Left lung (tissue), 10 donors: Measurements from ENCODE around the gene GPNMB. TPM values are rescaled to one million over a fixed set of nuclear protein-coding genes. Genes with fewer than 3 reads are reported as not detected.
"Not testable (repeated sequence)": the region's sequence is repeated elsewhere in the genome, so short reads cannot be mapped to it uniquely, and the experiment has no call there.

Experiments used
- ATAC-seq: fragments of 200-7000 bp; cut with Tn5 transposase; one replicate; pipeline ENCODE4 v1.9.1; 2020; ENCODE audit warnings: moderate library complexity
- DNase-seq, 4 donors: peaks; one replicate each; pipeline ENCODE4 v3.0.0-alpha.2; 2013 to 2020
- H3K27ac ChIP-seq, 2 donors: fragments of 200-600 bp; sonication (generic) in 1 of 2; one replicate each; pipeline versions ENCODE4 v1.5.0 to v1.8.0; 2020 to 2021
- H3K27me3 ChIP-seq, 2 donors: fragments of 200-600 bp; sonication (generic) in 1 of 2; one replicate each; pipeline versions ENCODE4 v1.5.0 to v1.8.0; 2020 to 2021
- H3K36me3 ChIP-seq, 2 donors: fragments of 200-600 bp; sonication (generic) in 1 of 2; one replicate each; pipeline versions ENCODE4 v1.5.0 to v1.8.0; 2020 to 2021
- H3K4me1 ChIP-seq, 2 donors: fragments of 200-600 bp; one replicate each; pipeline ENCODE4 v1.8.0; 2021
- H3K4me3 ChIP-seq, 2 donors: fragments of 200-600 bp; sonication (generic) in 1 of 2; one replicate each; pipeline versions ENCODE4 v1.5.0 to v1.8.0; 2020 to 2021; ENCODE audit warnings: mild to moderate bottlenecking in 1 of 2
- H3K9me3 ChIP-seq, 2 donors: fragments of 200-600 bp; sonication (generic) in 1 of 2; one replicate each; pipeline versions ENCODE4 v1.5.0 to v1.8.0; 2020 to 2021
- intact Hi-C, 2 donors: fragments of 100-400 bp; cut with DNase I; formaldehyde crosslinking; loops; one replicate each; pipeline versions ENCODE4 v1.11.2 to v1.14.2; 2022
- polyA plus RNA-seq, 6 donors: library from polyadenylated mRNA; unstranded; fragments of 120-200 nt; gene quantifications; one replicate each; pipeline ENCODE4 v1.2.1, GENCODE V29; 2013; ENCODE audit not compliant: insufficient read length in 6 of 6
- total RNA-seq, 2 donors: library from RNA; stranded (reverse); fragmentation: NEBNext Ultra II Directional; extraction: Animal tissue kit (Norgen Biotek cat#: 25700); gene quantifications; one replicate each; pipeline ENCODE4 v1.2.1, GENCODE V29; 2021
- TF ChIP-seq, protein P1 (sequence below), 2 donors: fragments of 200-600 bp; sonication (generic) in 1 of 2; IDR thresholded peaks; one replicate each; pipeline versions ENCODE4 v1.5.0 to v1.8.0; 2021; ENCODE audit warnings: antibody characterized with exemption in 2 of 2
- donor health status: DM: no; HTN: yes; CAD: no.
- donor health status: DM: no; HTN: no; CAD: no.

The GPNMB gene
- total and polyA plus RNA-seq, 8 donors, result 2.0 to 290 (median 3.8) TPM

DNA sequence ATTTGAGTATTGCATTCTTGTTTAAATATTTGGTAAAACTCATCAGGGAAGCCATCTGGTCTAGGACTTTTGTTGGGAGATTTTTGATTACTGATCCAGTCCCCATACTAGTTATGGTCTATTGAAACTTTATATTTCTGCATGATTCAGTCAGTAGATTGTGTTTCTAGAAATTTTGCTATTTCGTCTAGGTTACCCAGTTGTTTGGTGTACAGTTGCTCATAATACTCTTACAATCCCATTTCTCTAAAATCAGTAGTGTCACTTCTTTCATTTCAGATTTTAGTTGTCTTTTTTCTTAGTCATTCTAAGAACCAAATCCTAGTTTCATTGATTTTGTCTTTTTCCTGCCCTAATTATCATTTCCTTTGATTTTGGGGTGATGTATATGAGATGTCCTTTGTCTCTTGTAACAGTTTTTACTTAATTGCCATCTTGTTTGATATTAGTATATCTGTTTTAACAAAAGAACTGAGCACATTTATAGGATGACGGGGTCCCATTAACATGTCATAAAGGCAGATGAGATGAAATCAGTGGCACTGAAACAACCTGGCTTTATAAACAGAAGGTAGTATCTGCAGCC, 60.5 kb downstream of the GPNMB start:
- H3K4me3 ChIP-seq, result no peak overlapping the region
- intact Hi-C loops, result no loop called here
- H3K4me1 ChIP-seq, result peaks cover 3 to 19% of the 10 kb centered on the region in 2 donors
- no peak for DNase-seq
- no peak overlapping the region for H3K27ac ChIP-seq
- no peaks in the 10 kb centered on the region for H3K9me3 ChIP-seq
- no peak for ATAC-seq
- H3K27me3 ChIP-seq, result no peaks in the 10 kb centered on the region
- TF ChIP-seq, protein P1, sequence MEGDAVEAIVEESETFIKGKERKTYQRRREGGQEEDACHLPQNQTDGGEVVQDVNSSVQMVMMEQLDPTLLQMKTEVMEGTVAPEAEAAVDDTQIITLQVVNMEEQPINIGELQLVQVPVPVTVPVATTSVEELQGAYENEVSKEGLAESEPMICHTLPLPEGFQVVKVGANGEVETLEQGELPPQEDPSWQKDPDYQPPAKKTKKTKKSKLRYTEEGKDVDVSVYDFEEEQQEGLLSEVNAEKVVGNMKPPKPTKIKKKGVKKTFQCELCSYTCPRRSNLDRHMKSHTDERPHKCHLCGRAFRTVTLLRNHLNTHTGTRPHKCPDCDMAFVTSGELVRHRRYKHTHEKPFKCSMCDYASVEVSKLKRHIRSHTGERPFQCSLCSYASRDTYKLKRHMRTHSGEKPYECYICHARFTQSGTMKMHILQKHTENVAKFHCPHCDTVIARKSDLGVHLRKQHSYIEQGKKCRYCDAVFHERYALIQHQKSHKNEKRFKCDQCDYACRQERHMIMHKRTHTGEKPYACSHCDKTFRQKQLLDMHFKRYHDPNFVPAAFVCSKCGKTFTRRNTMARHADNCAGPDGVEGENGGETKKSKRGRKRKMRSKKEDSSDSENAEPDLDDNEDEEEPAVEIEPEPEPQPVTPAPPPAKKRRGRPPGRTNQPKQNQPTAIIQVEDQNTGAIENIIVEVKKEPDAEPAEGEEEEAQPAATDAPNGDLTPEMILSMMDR (IDR thresholded peaks at IDR 0.05), result no peak
- peaks cover 0 to 49% of the 10 kb centered on the region in 2 donors for H3K36me3 ChIP-seq

DNA sequence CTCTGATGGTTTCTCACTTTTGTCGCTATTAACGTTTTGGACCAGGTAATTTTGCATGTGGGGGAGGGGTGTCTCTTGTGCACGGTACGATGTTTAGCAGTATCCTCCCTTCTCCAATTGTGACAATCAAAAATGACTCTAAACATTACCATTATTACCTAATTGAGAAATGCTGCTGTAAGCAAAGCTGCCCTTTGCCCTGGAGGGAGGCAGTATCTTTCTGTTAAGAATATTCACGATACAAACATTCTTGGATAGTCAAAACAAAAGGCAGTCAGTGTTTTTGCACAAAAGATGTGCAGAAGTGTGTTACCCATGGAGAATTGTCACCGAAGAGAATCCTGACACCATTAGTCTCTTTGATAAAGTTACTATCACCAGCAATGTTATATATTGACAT, 62.2 kb downstream of the GPNMB start:
- intact Hi-C loops, result no loop called here
- H3K27ac ChIP-seq, result no peak overlapping the region
- ATAC-seq (no peak), DNase-seq (no peak)
- no peak overlapping the region for H3K4me3 ChIP-seq
- H3K9me3 ChIP-seq, result no peaks in the 10 kb centered on the region
- H3K4me1 ChIP-seq, result peaks cover 0 to 7% of the 10 kb centered on the region in 2 donors
- no peaks in the 10 kb centered on the region for H3K27me3 ChIP-seq
- TF ChIP-seq, protein P1 (IDR thresholded peaks at IDR 0.05), result no peak
- peaks cover 0 to 38% of the 10 kb centered on the region in 2 donors for H3K36me3 ChIP-seq

DNA sequence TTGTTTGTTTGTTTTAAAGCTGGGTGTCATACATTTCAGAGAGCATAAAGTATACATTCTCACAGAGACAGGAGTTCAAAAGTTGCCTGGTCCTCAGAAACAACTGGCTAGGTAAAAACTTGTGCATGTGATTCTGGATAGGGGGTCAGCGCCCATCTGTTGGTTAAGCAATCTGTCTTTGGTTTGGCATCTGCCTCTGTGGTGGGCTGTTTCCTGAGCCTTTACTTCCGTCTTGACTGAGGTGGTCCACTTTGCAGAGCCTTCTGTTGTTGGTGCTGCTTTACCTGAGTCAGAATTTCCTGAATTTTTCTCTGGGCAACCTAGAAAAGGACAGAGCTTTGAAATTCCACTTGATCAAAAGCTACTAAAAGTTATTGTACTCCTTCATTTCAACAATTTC, 65.6 kb downstream of the GPNMB start:
- H3K4me3 ChIP-seq, H3K9me3 ChIP-seq, H3K4me1 ChIP-seq, intact Hi-C loops, ATAC-seq, H3K27me3 ChIP-seq, DNase-seq, H3K27ac ChIP-seq: not testable (repeated sequence)
- peaks cover 0 to 30% of the 10 kb centered on the region in 2 donors for H3K36me3 ChIP-seq

DNA sequence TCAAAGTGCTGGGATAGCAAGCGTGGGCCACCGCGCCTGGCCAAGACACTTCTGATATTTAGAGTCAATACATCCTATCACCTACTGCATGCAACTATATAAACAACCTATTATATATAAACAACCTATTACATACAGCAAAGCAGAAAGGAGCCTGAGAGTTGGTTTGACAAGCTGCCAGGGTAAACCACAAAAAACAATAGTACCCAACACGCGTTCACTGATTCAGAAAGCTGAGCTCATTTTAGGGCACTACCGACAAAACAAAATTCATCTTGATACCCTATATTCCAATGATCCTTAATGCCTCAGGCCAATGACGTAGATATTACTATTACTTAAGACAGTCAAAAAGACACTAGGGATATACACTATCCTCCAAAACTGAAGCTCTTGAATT, 68.8 kb downstream of the GPNMB start:
- Histone ChIP-seq H3K4me1 (no peaks in the 10 kb centered on the region), H3K36me3 (peaks cover 0 to 1% of the 10 kb centered on the region in 2 donors), H3K27ac (no peak overlapping the region), H3K4me3 (no peak overlapping the region), H3K27me3 (no peaks in the 10 kb centered on the region), H3K9me3 (no peaks in the 10 kb centered on the region)
- intact Hi-C loops, result no loop called here
- TF ChIP-seq, protein P1 (IDR thresholded peaks at IDR 0.05), result no peak
- no peak for DNase-seq
- no peak for ATAC-seq

Other genes starting within 250 kb of the GPNMB start
- gene HYCC1, start 232.6 kb upstream of the GPNMB start, total RNA-seq, result 10 to 100 TPM; 54.5 to 59.4 TPM
- 10 to 100 TPM; 31.5 to 47.1 (median 41.6) TPM for gene HYCC1, start 232.6 kb upstream of the GPNMB start, polyA plus RNA-seq
- gene KLHL7, start 141.0 kb upstream of the GPNMB start, total RNA-seq, result 10 to 100 TPM; 18.1 to 23.3 TPM
- 10 to 100 TPM; 44.1 to 55.9 (median 49.1) TPM for gene KLHL7, start 141.0 kb upstream of the GPNMB start, polyA plus RNA-seq
- 10 to 100 TPM; 23.3 to 33.6 TPM for gene NUP42, start 64.7 kb upstream of the GPNMB start, total RNA-seq
- gene NUP42, start 64.7 kb upstream of the GPNMB start, polyA plus RNA-seq, result 10 to 100 TPM; 55.9 to 82.4 (median 64.0) TPM
- gene MALSU1, start 52.6 kb downstream of the GPNMB start, total RNA-seq, result 10 to 100 TPM; 47.4 to 47.7 TPM
- gene MALSU1, start 52.6 kb downstream of the GPNMB start, polyA plus RNA-seq, result 10 to 100 TPM; 46.3 to 55.1 (median 49.5) TPM
- 1 to 10 TPM; 1.8 to 2.0 TPM for gene IGF2BP3, start 223.7 kb downstream of the GPNMB start, total RNA-seq
- 10 to 100 TPM; 55.8 to 63.2 (median 58.3) TPM for gene IGF2BP3, start 223.7 kb downstream of the GPNMB start, polyA plus RNA-seq